CD4-positive, alpha-beta T cell treated with Interleukin-17A for 1 hour (primary cell): ENCODE results near the gene SSC5D.
A peak's percentile ranks its signal among the peaks of the same experiment; 100 is the strongest.

ENCODE experiments used
- DNase-seq: peaks from one replicate; pipeline ENCODE4 v3.0.0-alpha.2; 2020

Gene SSC5D

GRCh38 chr19:55455576-55456235, 32.5 kb upstream of the SSC5D start:
- no peak for DNase-seq

GRCh38 chr19:55456347-55456746, 31.9 kb upstream of the SSC5D start:
- no peak for DNase-seq

- DNase-seq = no peak
Measured at GRCh38 chr19:55457683-55458457, 30.4 kb upstream of the SSC5D start.

GRCh38 chr19:55459551-55459949, 28.7 kb upstream of the SSC5D start:
- DNase-seq = no peak

GRCh38 chr19:55459950-55460657, 28.1 kb upstream of the SSC5D start:
- no peak for DNase-seq

GRCh38 chr19:55460670-55461258, 27.5 kb upstream of the SSC5D start:
- peak; percentile 38 for DNase-seq

- peak; percentile 100 for DNase-seq
Measured at GRCh38 chr19:55461259-55461973, 26.8 kb upstream of the SSC5D start, which contains the start of gene ISOC2. Gene ISOC2, minus strand, starts transcription at chr19:55461642. Its CDS starts 5,156 bp downstream, at chr19:55456486.

GRCh38 chr19:55461974-55462626, 26.1 kb upstream of the SSC5D start:
- DNase-seq = no peak

GRCh38 chr19:55462722-55463121, 25.5 kb upstream of the SSC5D start:
- DNase-seq = no peak

- no peak for DNase-seq
Measured at GRCh38 chr19:55463583-55464031, 24.6 kb upstream of the SSC5D start.

- no peak for DNase-seq
Measured at GRCh38 chr19:55464039-55464661, 24.1 kb upstream of the SSC5D start.

- no peak for DNase-seq
Measured at GRCh38 chr19:55464662-55465054, 23.6 kb upstream of the SSC5D start, which contains the start of gene C19orf85. Gene C19orf85, minus strand, starts transcription at chr19:55464751. Its CDS starts 197 bp downstream, at chr19:55464554.

- no peak for DNase-seq
Measured at GRCh38 chr19:55465460-55466240, 22.6 kb upstream of the SSC5D start.

GRCh38 chr19:55466241-55466614, 22.0 kb upstream of the SSC5D start:
- DNase-seq = no peak

GRCh38 chr19:55467236-55468053, 20.8 kb upstream of the SSC5D start:
- peak; percentile 66 for DNase-seq

GRCh38 chr19:55468054-55468393, 20.2 kb upstream of the SSC5D start:
- DNase-seq = no peak

GRCh38 chr19:55471266-55471665, 17.0 kb upstream of the SSC5D start:
- no peak for DNase-seq

- no peak for DNase-seq
Measured at GRCh38 chr19:55472463-55472862, 15.8 kb upstream of the SSC5D start.

- no peak for DNase-seq
Measured at GRCh38 chr19:55473225-55474012, 14.8 kb upstream of the SSC5D start.
